HepG2 (cell line): ENCODE data around the gene RRAD. TPM values are rescaled to one million over a fixed set of nuclear protein-coding genes. Genes with fewer than 3 reads are reported as not detected.

Experiments used
- AGO1 ChIP-seq: fragments of 200-400 bp; formaldehyde crosslinking; IDR thresholded peaks from 2 replicates; pipeline ENCODE4 v1.6.1; 2017; ENCODE audit warnings: mild to moderate bottlenecking, low read depth, low read length, moderate library complexity; ENCODE audit not compliant: poor library complexity, severe bottlenecking
- BRD4 ChIP-seq: sonication (generic); formaldehyde crosslinking; IDR thresholded peaks from 2 replicates; pipeline ENCODE4 v1.4.0; 2020; ENCODE audit warnings: missing genetic modification reagents
- CREBL2 ChIP-seq: sonication (generic); formaldehyde crosslinking; IDR thresholded peaks from 2 replicates; pipeline ENCODE4 v1.8.1; 2023; ENCODE audit warnings: missing genetic modification reagents, mild to moderate bottlenecking, borderline replicate concordance
- GATAD1 ChIP-seq: IDR thresholded peaks from 2 replicates; pipeline ENCODE4 v1.6.1; 2016; ENCODE audit warnings: missing genetic modification reagents, missing compliant biosample characterization
- HIC2 ChIP-seq: sonication (generic); formaldehyde crosslinking; IDR thresholded peaks from 2 replicates; pipeline ENCODE4 v1.9.0; 2022; ENCODE audit warnings: low read depth, missing genetic modification reagents
- NFIC ChIP-seq: IDR thresholded peaks from 2 replicates; pipeline ENCODE4 v1.6.1; 2012; ENCODE audit warnings: mild to moderate bottlenecking, low read length, inconsistent platforms
- NFYC ChIP-seq: IDR thresholded peaks from 2 replicates; pipeline ENCODE4 v1.6.1; 2016; ENCODE audit warnings: missing genetic modification reagents, missing compliant biosample characterization
- RXRA ChIP-seq: sonication (generic); formaldehyde crosslinking; IDR thresholded peaks from 2 replicates; pipeline ENCODE4 v1.5.1; 2020; ENCODE audit warnings: missing genetic modification reagents
- SNRNP70 ChIP-seq: fragments of 200-400 bp; formaldehyde crosslinking; IDR thresholded peaks from 2 replicates; pipeline ENCODE4 v1.6.1; 2017; ENCODE audit warnings: mild to moderate bottlenecking, low read depth, low read length, moderate library complexity
- SOX13 ChIP-seq, 3 experiments: fragments of 450-650 bp in 1 of 3; sonication (generic) in 1 of 3; formaldehyde crosslinking in 1 of 3; IDR thresholded peaks in 2 of 3; conservative IDR thresholded peaks in 1 of 3; 2 replicates each; pipeline versions ENCODE4 v1.5.0 to v1.6.1; 2016 to 2020; ENCODE audit warnings: antibody characterized with exemption in 1 of 3, mild to moderate bottlenecking in 1 of 3, missing compliant biosample characterization in 1 of 3, missing genetic modification reagents in 1 of 3, moderate library complexity in 1 of 3
- ZBTB38 ChIP-seq: sonication (generic); formaldehyde crosslinking; IDR thresholded peaks from 2 replicates; pipeline ENCODE4 v1.5.1; 2020; ENCODE audit warnings: mild to moderate bottlenecking, missing genetic modification reagents
- ZBTB42 ChIP-seq: sonication (generic); formaldehyde crosslinking; IDR thresholded peaks from 2 replicates; pipeline ENCODE4 v1.5.0; 2020; ENCODE audit warnings: mild to moderate bottlenecking, missing genetic modification reagents
- ZKSCAN1 ChIP-seq: fragments of 150-350 bp; IDR thresholded peaks from 2 replicates; pipeline ENCODE4 v1.6.1; 2014; ENCODE audit warnings: low read length
- ZNF142 ChIP-seq: sonication (generic); formaldehyde crosslinking; IDR thresholded peaks from 2 replicates; pipeline ENCODE4 v1.4.0; 2020; ENCODE audit warnings: missing genetic modification reagents
- ZNF3 ChIP-seq: IDR thresholded peaks from 2 replicates; pipeline ENCODE4 v1.7.0; 2017; ENCODE audit warnings: inconsistent platforms
- ZNF34 ChIP-seq: sonication (generic); formaldehyde crosslinking; IDR thresholded peaks from 2 replicates; pipeline ENCODE4 v1.4.0; 2020; ENCODE audit warnings: mild to moderate bottlenecking, missing genetic modification reagents, borderline replicate concordance
- ZNF557 ChIP-seq: sonication (generic); formaldehyde crosslinking; IDR thresholded peaks from 2 replicates; pipeline ENCODE4 v1.4.0; 2020; ENCODE audit warnings: missing genetic modification reagents
- ZNF607 ChIP-seq: sonication (generic); formaldehyde crosslinking; IDR thresholded peaks from 2 replicates; pipeline ENCODE4 v1.5.1; 2020; ENCODE audit warnings: missing genetic modification reagents, mild to moderate bottlenecking, borderline replicate concordance
- ZNF766 ChIP-seq: sonication (generic); formaldehyde crosslinking; IDR thresholded peaks from 2 replicates; pipeline ENCODE4 v1.5.0; 2020; ENCODE audit warnings: missing genetic modification reagents, borderline replicate concordance
- polyA plus RNA-seq, 8 experiments: library from polyadenylated mRNA; depleted of rRNA in 3 of 8; stranded (reverse) in 7 of 8; unstranded in 1 of 8; fragments of >200 nt; fragmentation: Illumina TruSeq in 4 of 8; extraction: Trizol in 4 of 8; gene quantifications; 2 replicates each; pipeline versions ENCODE4 v1.2.1 to v1.2.3, GENCODE V29; 2011 to 2016; ENCODE audit warnings: low read depth in 4 of 8, missing spikeins in 1 of 8, mixed read lengths in 1 of 8; ENCODE audit not compliant: insufficient read depth in 1 of 8
- total RNA-seq, 5 experiments: library from RNA; depleted of rRNA; stranded (reverse); fragments of >200 nt; fragmentation: Illumina TruSeq; extraction: Trizol; gene quantifications; 2 replicates each; pipeline ENCODE4 v1.2.3, GENCODE V29; 2016; ENCODE audit warnings: low read depth in 1 of 5

RRAD gene
- total and polyA plus RNA-seq, 2 of the 13 experiments (the other 11 are each of a cell fraction or from before 2014, with no cell fraction given) = 0.80 to 1.1 TPM

GRCh38 chr16:66906916-66907836, 18.2 kb downstream of the RRAD start (continued):
- TF ChIP-seq SNRNP70 (no peak), RXRA (peak; percentile 69; the same call in 1 of the 2 replicates), ZNF142 (no peak), NFYC (CRISPR knock-in tag) (no peak), AGO1 (no peak), GATAD1 (CRISPR knock-in tag) (0 out of 2 replicates have a peak, but pooled peaks have one; percentile 30), ZNF607 (CRISPR knock-in tag) (no peak), BRD4 (CRISPR knock-in tag) (no peak), ZBTB38 (CRISPR knock-in tag) (peak; percentile 16; the same call in 1 of the 2 replicates), NFIC (no peak), ZNF557 (CRISPR knock-in tag) (no peak), ZBTB42 (no peak), ZNF34 (CRISPR knock-in tag) (no peak), CREBL2 (CRISPR knock-in tag) (no peak), ZKSCAN1 (no peak), ZNF3 (CRISPR knock-in tag) (no peak), SOX13 (IDR thresholded peaks at IDR 0.05) (no peak), SOX13 (CRISPR knock-in tag; conservative IDR thresholded peaks at IDR 0.05 in 1 of 2, IDR thresholded peaks at IDR 0.05 in 1 of 2) (no peak), HIC2 (peak; percentile 62; the same call in 1 of the 2 replicates), ZNF766 (no peak)
